ENCODE data around the gene UBE3B.
A peak's percentile ranks its signal among the peaks of the same experiment; 100 is the strongest.

UBE3B gene

DNA sequence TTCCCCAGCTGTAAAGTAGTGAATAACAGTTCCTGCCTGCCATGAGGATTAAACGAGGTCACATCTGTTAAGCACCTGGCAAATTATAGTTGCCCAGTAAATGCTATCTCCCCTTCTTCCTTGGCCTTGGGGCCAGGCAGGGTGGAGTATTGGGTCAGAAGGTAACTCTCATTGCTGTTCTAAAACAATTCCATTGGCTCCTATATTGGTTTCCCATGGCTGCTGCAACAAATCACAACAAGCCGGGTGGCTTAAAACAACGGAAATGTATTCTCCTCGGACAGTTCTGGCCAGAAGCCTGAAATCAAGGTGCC, 63.9 kb downstream of the UBE3B start:
- Histone ChIP-seq H4K20me1 (no peaks in the 10 kb centered on the region), H3K9ac (no peak overlapping the region), H3K4me1 (peaks cover 10% of the 10 kb centered on the region), H3K4me2 (no peak overlapping the region), H3K27ac (no peak overlapping the region), H3K27me3 (no peaks in the 10 kb centered on the region), H3K36me3 (no peaks in the 10 kb centered on the region), H3K4me3 (no peak overlapping the region), H3K9me3 (no peaks in the 10 kb centered on the region)
- TF ChIP-seq Cebpa-rat (IDR thresholded peaks at IDR 0.05), result no peak

DNA sequence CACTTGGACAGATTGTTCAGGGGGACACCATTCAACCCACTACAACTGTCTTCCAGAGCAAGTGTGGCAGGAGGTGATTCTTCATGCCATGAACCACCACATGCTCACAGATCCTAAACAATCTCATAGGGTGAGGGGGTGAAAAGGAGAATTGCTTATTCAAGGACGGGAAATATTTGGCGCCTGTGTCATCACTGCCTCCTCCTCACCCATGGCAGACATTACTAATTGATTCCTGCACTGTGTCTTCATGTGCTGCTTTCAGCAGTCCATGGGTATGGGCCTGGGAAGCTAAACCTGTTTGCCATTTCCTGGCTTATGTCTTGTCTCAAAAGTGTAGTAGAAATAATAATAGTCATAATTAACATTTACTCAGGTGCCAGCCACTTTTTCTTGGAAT, 64.6 kb downstream of the UBE3B start:
- peaks cover 11% of the 10 kb centered on the region for H3K4me1 ChIP-seq
- no peak overlapping the region for H3K27ac ChIP-seq
- no peak overlapping the region for H3K4me2 ChIP-seq
- no peaks in the 10 kb centered on the region for H4K20me1 ChIP-seq
- no peaks in the 10 kb centered on the region for H3K36me3 ChIP-seq
- H3K9me3 ChIP-seq, result no peaks in the 10 kb centered on the region
- no peaks in the 10 kb centered on the region for H3K27me3 ChIP-seq
- no peak for TF ChIP-seq Cebpa-rat (IDR thresholded peaks at IDR 0.05)
- H3K4me3 ChIP-seq, result no peak overlapping the region
- H3K9ac ChIP-seq, result no peak overlapping the region

GRCh38 chr12:109542876-109543275, 65.4 kb downstream of the UBE3B start:
- H3K36me3 ChIP-seq, result no peaks in the 10 kb centered on the region
- no peak for TF ChIP-seq Cebpa-rat (IDR thresholded peaks at IDR 0.05)
- H3K4me2 ChIP-seq, result no peak overlapping the region
- H4K20me1 ChIP-seq, result no peaks in the 10 kb centered on the region
- H3K9ac ChIP-seq, result no peak overlapping the region
- no peaks in the 10 kb centered on the region for H3K9me3 ChIP-seq
- peaks cover 20% of the 10 kb centered on the region for H3K4me1 ChIP-seq
- no peak overlapping the region for H3K4me3 ChIP-seq
- no peaks in the 10 kb centered on the region for H3K27me3 ChIP-seq
- H3K27ac ChIP-seq, result no peak overlapping the region

GRCh38 chr12:109544955-109545531, 67.6 kb downstream of the UBE3B start:
- Histone ChIP-seq H3K27me3 (no peaks in the 10 kb centered on the region), H3K4me2 (peak overlapping the region; percentile 61), H3K27ac (peak overlapping the region; percentile 7; the same call in 1 of the 2 replicates), H3K36me3 (no peaks in the 10 kb centered on the region), H3K4me3 (no peak overlapping the region), H3K4me1 (peaks cover 24% of the 10 kb centered on the region), H4K20me1 (no peaks in the 10 kb centered on the region), H3K9ac (no peak overlapping the region), H3K9me3 (no peaks in the 10 kb centered on the region)
- no peak for TF ChIP-seq Cebpa-rat (IDR thresholded peaks at IDR 0.05)

DNA sequence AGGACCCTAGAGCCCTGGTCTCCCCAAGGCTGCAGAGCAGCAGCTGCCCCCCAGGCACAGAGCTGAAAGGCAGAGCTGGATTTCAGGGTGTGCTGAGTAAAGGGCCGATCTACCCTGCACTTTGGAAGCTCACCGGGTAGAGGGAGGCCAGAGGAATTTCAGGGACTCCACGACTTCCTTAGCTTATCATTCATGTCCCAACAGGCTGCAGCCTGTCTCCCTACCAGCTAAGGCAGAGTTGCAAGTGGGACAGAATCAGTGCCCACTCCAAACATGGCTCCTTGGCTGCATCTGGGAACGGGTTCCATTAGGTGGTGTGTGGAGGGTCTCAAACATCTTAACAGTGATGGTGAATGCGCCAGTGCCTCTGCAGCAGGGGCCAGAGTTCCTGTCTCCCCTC, 68.4 kb downstream of the UBE3B start:
- no peak for TF ChIP-seq Cebpa-rat (IDR thresholded peaks at IDR 0.05)
- H3K4me2 ChIP-seq, result 0 out of 2 replicates have a peak overlapping the region, but pooled peaks have one; percentile 61
- no peak overlapping the region for H3K4me3 ChIP-seq
- H4K20me1 ChIP-seq, result no peaks in the 10 kb centered on the region
- H3K36me3 ChIP-seq, result no peaks in the 10 kb centered on the region
- H3K4me1 ChIP-seq, result peaks cover 24% of the 10 kb centered on the region
- H3K9ac ChIP-seq, result no peak overlapping the region
- no peak overlapping the region for H3K27ac ChIP-seq
- no peaks in the 10 kb centered on the region for H3K27me3 ChIP-seq
- H3K9me3 ChIP-seq, result no peaks in the 10 kb centered on the region

GRCh38 chr12:109547286-109547685, 69.9 kb downstream of the UBE3B start:
- H3K27me3 ChIP-seq, result no peaks in the 10 kb centered on the region
- no peak for TF ChIP-seq Cebpa-rat (IDR thresholded peaks at IDR 0.05)
- H3K36me3 ChIP-seq, result no peaks in the 10 kb centered on the region
- no peak overlapping the region for H3K9ac ChIP-seq
- H3K9me3 ChIP-seq, result no peaks in the 10 kb centered on the region
- H3K27ac ChIP-seq, result no peak overlapping the region
- peak overlapping the region; percentile 64 for H3K4me2 ChIP-seq
- peaks cover 24% of the 10 kb centered on the region for H3K4me1 ChIP-seq
- H4K20me1 ChIP-seq, result no peaks in the 10 kb centered on the region
- H3K4me3 ChIP-seq, result no peak overlapping the region

GRCh38 chr12:109548258-109548657, 70.8 kb downstream of the UBE3B start:
- no peak overlapping the region for H3K9ac ChIP-seq
- H3K27ac ChIP-seq, result no peak overlapping the region
- no peaks in the 10 kb centered on the region for H3K27me3 ChIP-seq
- H3K4me3 ChIP-seq, result no peak overlapping the region
- TF ChIP-seq Cebpa-rat (IDR thresholded peaks at IDR 0.05), result no peak
- no peaks in the 10 kb centered on the region for H3K9me3 ChIP-seq
- H3K4me2 ChIP-seq, result peak overlapping the region; percentile 64; the same call in 1 of the 2 replicates
- H3K4me1 ChIP-seq, result peaks cover 24% of the 10 kb centered on the region
- H3K36me3 ChIP-seq, result no peaks in the 10 kb centered on the region
- no peaks in the 10 kb centered on the region for H4K20me1 ChIP-seq

DNA sequence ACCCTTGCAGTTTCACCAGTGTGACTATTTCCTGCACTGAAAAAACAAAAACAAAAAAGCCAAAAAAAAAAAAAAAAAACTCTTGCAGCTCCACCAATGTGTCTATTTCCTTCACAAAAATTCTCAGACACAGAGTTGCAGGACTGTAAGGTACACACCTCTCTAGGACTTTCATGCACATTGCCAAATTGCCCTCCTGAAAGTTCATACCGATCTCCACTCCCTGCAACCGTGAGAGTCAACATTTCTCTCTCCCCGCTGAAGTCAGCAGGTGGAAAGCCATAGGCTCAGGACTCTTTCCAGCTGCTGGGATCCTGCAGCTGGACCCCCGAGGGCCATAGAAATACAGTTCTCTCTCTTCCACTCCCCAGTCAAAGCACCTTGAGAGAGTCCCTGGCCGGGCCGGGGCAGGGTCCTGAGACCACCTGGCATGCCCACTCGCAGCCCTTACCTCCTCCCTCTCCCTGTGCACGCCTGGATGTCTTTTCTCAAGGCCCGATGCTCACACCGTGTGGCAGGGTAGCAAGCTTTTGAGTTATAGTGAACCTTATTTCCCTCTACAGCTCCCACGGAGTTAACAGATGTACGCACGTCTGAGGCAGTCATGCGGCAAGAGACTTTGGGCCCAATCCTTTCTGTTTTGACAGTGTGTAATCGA, 72.3 kb downstream of the UBE3B start:
- Histone ChIP-seq H3K27ac (no peak overlapping the region), H3K36me3 (no peaks in the 10 kb centered on the region), H3K27me3 (no peaks in the 10 kb centered on the region), H3K4me2 (no peak overlapping the region), H3K9me3 (no peaks in the 10 kb centered on the region), H3K4me3 (no peak overlapping the region), H4K20me1 (no peaks in the 10 kb centered on the region), H3K9ac (no peak overlapping the region), H3K4me1 (peaks cover 23% of the 10 kb centered on the region)
- no peak for TF ChIP-seq Cebpa-rat (IDR thresholded peaks at IDR 0.05)

- Histone ChIP-seq H3K36me3 (no peaks in the 10 kb centered on the region), H3K9ac (no peak overlapping the region), H3K4me3 (no peak overlapping the region), H3K4me1 (peaks cover 18% of the 10 kb centered on the region), H4K20me1 (no peaks in the 10 kb centered on the region), H3K9me3 (no peaks in the 10 kb centered on the region), H3K27ac (no peak overlapping the region), H3K27me3 (no peaks in the 10 kb centered on the region), H3K4me2 (no peak overlapping the region)
- no peak for TF ChIP-seq Cebpa-rat (IDR thresholded peaks at IDR 0.05)
Measured at GRCh38 chr12:109550281-109550680, 72.8 kb downstream of the UBE3B start.

DNA sequence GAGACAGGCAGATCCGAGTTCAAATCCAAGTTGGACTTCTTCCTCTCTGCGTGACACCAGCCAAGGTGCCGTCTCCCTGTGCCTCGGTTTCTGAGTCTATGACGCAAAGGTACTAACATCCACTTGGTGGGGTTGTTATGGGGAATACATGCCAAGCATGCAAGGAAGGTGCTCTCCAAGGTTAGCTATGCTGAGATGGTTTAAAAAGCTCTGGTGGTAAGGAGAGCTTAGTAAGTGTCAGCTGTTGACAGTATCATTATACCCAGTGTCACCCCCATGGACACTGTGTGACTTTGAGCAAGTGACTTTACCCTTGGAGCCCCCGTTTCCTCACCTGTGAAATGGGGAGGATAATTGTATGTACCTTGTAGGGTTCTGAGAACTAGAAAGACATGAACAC, 73.7 kb downstream of the UBE3B start:
- TF ChIP-seq Cebpa-rat (IDR thresholded peaks at IDR 0.05), result no peak
- H3K4me1 ChIP-seq, result peaks cover 14% of the 10 kb centered on the region
- H3K4me3 ChIP-seq, result no peak overlapping the region
- H3K36me3 ChIP-seq, result no peaks in the 10 kb centered on the region
- H3K27ac ChIP-seq, result no peak overlapping the region
- H3K27me3 ChIP-seq, result no peaks in the 10 kb centered on the region
- H3K9me3 ChIP-seq, result no peaks in the 10 kb centered on the region
- H4K20me1 ChIP-seq, result no peaks in the 10 kb centered on the region
- H3K4me2 ChIP-seq, result no peak overlapping the region
- H3K9ac ChIP-seq, result no peak overlapping the region

All from BLaER1 (cell line).